Stimulated activated CD8-positive, alpha-beta memory T cell treated with anti-CD3 and anti-CD28 coated beads, Interleukin-7, amount 100 ng/mL, for 4 hours (primary cell): Measurements from ENCODE around the gene MAP3K19.

Experiments used
- DNase-seq, 2 donors: peaks; one replicate each; pipeline ENCODE4 v3.0.0-alpha.2; 2020; ENCODE audit warnings: low read depth in 2 of 2

MAP3K19 gene

GRCh38 chr2:134927195-134927594, 120.1 kb downstream of the MAP3K19 start:
- DNase-seq = no peak

- no peak for DNase-seq
These were observed 120.9 kb downstream of the MAP3K19 start for GRCh38 chr2:134926231-134926931.

- DNase-seq = no peak
These were observed 122.3 kb downstream of the MAP3K19 start for GRCh38 chr2:134924912-134925311.

GRCh38 chr2:134919341-134920210, 127.7 kb downstream of the MAP3K19 start:
- peak; percentile 17 to 26 for DNase-seq

GRCh38 chr2:134918526-134919340, 128.5 kb downstream of the MAP3K19 start, which contains the start of gene CCNT2:
CCNT2 (plus strand) TSS chr2:134918822; CDS start chr2:134918855, 33 bp downstream.
- peak; percentile 99 to 100 for DNase-seq

- DNase-seq = peak; percentile 81 to 84
These were observed 129.2 kb downstream of the MAP3K19 start for GRCh38 chr2:134917888-134918525.

GRCh38 chr2:134917360-134917865, 129.8 kb downstream of the MAP3K19 start:
- DNase-seq = no peak
